GM21723 (cell line): ENCODE results near the gene BCL6B.

ENCODE experiments used
- ATAC-seq: cut with Tn5 transposase; IDR thresholded peaks from one replicate; pipeline ENCODE4 v1.9.1; 2021; ENCODE audit warnings: mild to moderate bottlenecking, moderate library complexity; ENCODE audit not compliant: unreplicated experiment

The BCL6B gene

GRCh38 chr17:7056386-7056785, 33.5 kb downstream of the BCL6B start:
- no peak for ATAC-seq

GRCh38 chr17:7058831-7059447, 36.1 kb downstream of the BCL6B start:
- no peak for ATAC-seq

DNA sequence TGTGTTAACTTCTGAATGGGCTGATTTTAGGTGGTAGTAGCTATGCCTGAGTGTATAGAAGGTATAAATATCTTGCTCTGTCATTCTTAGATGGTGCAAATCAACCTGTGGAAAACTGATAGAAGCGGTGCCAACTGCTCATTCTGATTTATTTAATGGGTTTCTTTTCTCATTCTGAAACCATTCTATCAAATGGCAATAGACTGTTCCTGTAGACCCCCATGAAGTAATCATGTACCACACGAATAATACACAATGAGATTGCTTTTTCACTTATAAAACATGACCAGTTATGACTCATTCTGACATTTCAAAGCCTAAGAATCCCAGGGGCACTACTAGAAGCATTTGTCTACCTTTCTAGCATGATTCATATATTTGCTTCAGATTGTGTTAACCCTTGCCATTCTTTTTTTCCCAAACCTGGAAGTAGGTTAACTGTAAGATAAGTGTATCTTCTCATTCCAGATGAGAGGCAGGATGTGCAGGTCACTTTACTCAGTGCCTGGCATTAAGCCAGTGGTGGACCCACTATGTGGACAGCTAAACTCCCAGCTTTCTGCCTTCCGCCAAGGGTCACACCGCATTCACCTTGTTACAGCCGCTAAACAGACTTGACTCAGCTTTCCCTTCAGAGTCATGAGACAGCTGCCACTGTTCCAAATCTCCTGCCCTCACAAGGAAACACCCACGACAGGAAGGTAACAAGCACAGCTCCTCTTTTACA, 37.5 kb downstream of the BCL6B start:
- ATAC-seq = no peak

DNA sequence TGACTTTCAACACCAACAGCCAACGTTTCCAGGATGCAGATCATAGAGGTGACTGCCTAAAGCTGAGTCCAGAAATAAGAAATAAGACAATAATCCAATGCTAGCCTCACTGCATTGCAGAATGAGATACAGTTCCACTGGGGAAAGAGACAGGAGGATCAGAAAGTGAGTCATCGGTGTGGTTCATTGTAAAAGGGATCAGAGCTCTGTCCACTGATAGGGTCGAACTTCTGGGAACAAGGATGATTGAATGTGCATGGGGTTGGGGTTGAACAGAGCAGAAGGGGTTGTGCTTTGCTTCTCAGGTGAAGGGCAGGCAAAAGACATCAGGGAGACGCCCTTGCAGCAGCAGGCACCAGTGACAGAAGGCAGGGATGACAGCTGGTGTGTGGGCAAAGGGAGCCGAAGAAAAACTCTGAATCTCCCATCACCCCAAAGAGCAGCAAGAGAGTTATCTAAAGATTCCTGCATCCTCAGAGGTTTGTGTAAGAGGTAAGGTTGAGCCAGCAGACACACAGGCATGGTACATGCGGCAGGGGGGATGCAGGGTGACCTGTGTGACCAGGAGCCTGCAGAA, 40.8 kb downstream of the BCL6B start:
- no peak for ATAC-seq

GRCh38 chr17:7064261-7064660, 41.4 kb downstream of the BCL6B start:
- no peak for ATAC-seq

DNA sequence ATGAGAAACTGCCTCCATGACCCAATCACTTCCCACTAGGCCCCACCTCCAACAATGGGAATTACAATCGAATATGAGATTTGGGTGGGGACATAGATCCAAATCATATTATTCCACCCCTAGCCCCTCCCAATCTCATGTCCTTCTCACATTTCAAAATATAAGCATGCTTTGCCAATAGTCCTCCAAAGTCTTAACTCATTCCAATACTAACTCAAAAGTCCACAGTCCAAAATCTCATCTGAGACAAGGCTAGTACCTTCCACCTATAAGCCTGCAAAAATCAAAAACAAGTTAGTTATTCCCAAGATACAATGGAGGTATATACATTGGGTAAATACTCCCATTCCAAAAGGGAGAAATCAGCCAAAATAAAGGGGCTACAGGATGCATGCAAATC, 44.3 kb downstream of the BCL6B start:
- ATAC-seq = no peak

DNA sequence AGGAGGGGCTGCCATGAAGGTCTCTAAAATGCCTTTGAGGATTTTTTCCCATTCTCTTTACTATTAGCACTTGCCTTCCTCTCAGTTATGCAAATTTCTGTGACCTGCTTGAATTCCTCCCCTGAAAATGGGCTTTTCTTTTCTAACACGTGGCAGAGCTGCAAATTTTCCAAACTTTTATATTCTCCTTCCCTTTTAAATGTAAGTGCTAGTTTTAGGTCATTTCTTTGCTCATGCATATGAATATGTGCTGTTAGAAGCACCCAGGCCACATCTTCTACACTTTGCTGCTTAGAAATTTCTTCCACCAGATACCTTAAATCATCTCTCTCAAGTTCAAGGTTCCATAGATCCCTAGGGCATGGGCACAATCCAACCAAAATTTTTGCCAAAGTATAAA, 45.4 kb downstream of the BCL6B start:
- ATAC-seq = no peak

- ATAC-seq = no peak
Observed at GRCh38 chr17:7070712-7071111, 47.9 kb downstream of the BCL6B start.

- ATAC-seq = no peak
Observed at GRCh38 chr17:7072406-7072805, 49.6 kb downstream of the BCL6B start.

- no peak for ATAC-seq
Observed at GRCh38 chr17:7074931-7075330, 52.1 kb downstream of the BCL6B start.

- ATAC-seq = no peak
Observed at GRCh38 chr17:7077911-7078546, 55.2 kb downstream of the BCL6B start.

DNA sequence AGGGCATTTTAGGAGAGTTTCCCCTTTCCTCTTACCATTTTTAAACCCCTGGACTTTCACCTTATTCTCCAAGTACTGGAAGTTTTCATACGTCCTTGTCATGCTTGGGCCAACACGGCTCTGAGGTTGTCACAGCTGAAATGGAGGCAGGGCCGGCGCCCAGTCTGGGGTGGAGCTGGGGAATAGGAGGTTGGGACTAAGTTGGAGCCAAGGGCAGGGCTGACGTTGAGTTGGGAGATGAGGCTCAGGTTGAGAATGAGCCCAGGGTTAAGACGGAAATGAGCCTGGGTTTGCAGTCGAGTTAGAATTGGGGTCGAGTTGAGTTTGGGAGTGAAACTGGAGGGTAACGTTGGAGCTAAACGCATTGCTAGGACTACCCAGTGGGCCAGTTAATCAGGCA, 55.9 kb downstream of the BCL6B start:
- no peak for ATAC-seq
